GM10266 (cell line): ENCODE data around the gene TBC1D5.
"Not testable (repeated sequence)": the region's sequence is repeated elsewhere in the genome, so short reads cannot be mapped to it uniquely, and the experiment has no call there.

Experiments
- DNase-seq: peaks from one replicate; pipeline ENCODE4 v3.0.0; 2012; ENCODE audit errors: extremely low spot score
- TF ChIP-seq, protein P1 (sequence below): IDR thresholded peaks from 2 replicates; pipeline ENCODE4 v1.5.1; 2012; ENCODE audit warnings: mild to moderate bottlenecking, low read depth; ENCODE audit not compliant: control insufficient read depth, insufficient read depth; ENCODE audit errors: missing control alignments

Gene TBC1D5

DNA sequence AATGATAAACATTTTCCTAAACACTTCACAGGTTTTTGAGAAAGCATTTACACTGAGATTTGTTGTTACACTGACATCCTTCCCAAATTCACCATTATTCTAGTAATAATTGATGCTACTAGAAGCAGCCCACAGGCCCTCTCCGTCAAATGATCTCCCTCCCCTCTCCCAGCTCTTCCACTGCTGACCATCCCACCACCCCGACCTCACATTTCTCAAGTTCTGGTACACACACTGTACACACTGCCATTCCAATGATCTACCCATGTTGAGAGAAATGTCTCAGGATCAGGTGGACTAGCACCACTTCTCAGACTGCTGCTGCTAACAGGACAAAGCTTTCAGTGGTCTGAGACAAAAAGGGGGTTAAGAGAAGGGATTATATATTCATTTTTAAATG lies 3.5 kb downstream of the TBC1D5 start:
- TF ChIP-seq, protein P1, sequence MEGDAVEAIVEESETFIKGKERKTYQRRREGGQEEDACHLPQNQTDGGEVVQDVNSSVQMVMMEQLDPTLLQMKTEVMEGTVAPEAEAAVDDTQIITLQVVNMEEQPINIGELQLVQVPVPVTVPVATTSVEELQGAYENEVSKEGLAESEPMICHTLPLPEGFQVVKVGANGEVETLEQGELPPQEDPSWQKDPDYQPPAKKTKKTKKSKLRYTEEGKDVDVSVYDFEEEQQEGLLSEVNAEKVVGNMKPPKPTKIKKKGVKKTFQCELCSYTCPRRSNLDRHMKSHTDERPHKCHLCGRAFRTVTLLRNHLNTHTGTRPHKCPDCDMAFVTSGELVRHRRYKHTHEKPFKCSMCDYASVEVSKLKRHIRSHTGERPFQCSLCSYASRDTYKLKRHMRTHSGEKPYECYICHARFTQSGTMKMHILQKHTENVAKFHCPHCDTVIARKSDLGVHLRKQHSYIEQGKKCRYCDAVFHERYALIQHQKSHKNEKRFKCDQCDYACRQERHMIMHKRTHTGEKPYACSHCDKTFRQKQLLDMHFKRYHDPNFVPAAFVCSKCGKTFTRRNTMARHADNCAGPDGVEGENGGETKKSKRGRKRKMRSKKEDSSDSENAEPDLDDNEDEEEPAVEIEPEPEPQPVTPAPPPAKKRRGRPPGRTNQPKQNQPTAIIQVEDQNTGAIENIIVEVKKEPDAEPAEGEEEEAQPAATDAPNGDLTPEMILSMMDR = no peak
- no peak for DNase-seq

DNA sequence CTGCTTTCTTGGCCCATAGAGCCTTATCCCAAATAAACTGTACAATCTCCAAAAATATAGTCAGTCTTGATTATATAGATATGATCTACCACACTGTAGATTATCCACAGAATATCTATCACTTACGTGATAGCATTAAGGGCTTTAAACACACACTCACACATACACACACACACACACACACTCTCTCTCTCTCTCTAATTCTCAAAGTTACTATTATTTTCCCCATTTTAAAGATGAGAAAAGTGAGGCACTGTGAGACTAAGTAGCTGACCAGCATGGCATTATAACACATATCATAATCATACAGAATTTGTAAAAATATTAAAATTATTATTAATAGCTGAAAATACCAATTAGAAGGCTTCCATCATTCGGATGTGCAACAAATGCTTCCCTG lies 4.2 kb downstream of the TBC1D5 start:
- no peak for DNase-seq

DNA sequence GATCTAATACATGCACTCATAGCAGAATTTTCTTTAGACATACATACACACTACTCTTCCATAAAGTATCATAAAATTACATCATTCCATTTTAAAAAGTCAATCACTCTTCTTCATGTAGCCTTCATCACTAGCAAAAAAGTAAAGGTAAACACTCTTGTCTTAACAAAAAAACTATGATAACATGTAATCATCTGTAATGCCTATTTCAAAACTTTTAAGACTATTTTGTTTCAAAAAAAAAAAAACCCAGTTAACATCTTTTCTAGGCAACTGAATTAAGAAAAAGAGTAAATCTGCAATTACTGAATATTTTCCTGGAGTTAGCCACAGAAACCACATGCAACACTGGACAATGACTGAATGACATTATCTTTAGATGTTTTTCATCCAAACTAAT lies 4.8 kb downstream of the TBC1D5 start:
- TF ChIP-seq, protein P1 = no peak
- DNase-seq = no peak

More for the DNA sequence above, 4.2 kb downstream of the TBC1D5 start:
- TF ChIP-seq, protein P1 = no peak

DNA sequence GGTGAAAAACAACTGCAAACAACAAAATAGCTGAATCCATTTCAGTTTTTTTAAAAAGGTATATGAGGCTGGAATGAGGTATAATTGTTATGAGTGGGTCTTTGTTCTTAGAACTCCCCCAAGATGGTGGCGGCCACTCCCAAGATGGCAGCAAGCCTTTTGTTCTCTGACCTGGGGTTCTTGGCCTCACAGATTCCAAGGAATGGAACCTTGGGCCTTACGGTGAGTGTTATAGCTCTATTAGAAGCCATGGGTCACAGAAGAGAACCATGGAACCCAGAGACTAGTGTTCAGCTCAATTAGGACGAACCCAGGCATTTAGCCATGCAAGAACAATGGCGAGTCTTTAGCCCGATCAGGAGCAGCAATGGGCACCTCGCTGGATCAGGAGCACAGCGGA lies 7.1 kb downstream of the TBC1D5 start:
- not testable (repeated sequence) for DNase-seq

DNA sequence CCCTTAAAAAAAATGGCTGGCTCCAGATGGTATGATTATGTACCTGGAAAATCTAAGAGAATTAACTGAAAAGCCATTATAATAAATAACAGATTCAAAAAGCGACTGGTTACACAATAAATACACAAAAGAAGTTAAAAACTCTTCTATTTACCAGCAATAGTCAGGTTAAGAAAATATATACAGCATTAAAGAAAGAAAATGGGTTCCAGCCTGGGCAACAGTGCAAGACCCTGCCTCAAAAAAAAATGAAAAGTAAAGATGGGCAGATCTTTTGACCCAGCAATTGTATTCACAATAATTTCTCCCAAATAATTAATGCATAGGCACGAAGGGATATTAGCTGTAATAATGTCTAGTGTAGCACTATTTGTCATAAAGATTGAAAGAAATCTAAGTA lies 8.7 kb downstream of the TBC1D5 start:
- TF ChIP-seq, protein P1 = no peak
- DNase-seq = no peak

DNA sequence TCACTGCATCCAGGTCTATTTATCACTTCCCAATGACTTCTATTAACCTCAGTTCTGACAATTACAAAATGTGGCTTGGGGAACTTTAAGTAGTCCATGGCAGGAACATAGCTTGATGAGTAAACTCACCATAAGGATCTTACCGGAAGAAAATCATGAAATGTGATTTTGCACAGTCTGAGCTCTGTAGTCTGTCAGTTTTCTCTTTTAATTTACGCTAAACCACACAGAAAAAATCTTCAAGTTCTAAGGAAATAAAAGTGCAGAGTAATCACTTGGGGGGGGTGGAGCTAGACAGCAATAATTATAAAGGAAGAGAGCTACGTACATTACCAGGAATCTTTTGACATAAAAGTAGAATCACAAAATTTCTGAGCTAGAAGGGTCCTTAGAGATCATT lies 9.2 kb downstream of the TBC1D5 start:
- TF ChIP-seq, protein P1 = no peak
- DNase-seq = no peak

DNA sequence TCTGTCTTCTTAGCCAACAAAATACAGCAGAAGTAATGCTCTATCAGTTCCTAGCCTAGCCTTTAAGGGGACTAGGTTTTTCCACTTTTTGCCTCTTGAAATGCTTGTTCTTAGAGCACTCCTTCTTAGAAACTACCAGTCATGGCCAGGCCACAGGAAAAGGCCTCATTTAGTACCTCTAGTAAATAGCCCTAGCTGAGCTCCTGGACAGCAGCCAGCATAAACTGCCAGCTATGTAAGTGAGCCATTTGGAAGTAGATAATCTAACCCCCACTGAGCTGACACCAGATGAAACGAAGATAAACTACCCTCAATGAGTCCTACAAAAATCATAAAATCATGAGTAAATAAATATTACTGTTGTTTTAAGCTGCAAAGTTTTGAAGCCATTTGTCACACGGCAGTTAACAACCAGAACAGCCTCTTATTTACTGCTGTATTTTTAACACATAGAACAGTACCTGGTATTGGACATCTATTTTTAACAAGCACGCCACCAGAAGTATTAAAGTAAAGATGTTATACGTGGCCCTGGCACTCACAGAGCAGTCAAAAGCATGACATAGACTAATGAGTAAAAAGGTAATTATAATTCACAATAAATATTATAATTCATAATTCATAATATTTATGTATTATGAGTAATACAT lies 12.0 kb downstream of the TBC1D5 start:
- DNase-seq = no peak
- TF ChIP-seq, protein P1 = no peak

DNA sequence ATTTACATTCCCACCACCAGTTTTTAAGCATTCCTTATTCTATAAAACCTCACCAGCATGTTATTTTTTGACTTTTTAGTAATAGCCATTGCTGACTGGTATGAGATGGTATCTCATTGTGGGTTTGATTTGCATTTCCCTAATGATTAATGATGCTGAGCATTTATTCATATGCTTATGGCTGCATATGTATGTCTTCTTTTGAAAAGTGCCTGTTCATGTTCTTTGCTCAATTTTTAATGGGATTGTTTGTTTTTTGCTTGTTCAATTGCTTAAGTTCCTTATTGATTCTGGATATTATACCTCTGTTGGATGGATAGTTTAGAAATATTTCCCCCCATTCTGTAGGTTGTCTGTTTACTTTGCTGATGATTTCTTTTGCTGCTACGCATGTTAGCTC lies 16.1 kb downstream of the TBC1D5 start:
- TF ChIP-seq, protein P1 = no peak
- no peak for DNase-seq

DNA sequence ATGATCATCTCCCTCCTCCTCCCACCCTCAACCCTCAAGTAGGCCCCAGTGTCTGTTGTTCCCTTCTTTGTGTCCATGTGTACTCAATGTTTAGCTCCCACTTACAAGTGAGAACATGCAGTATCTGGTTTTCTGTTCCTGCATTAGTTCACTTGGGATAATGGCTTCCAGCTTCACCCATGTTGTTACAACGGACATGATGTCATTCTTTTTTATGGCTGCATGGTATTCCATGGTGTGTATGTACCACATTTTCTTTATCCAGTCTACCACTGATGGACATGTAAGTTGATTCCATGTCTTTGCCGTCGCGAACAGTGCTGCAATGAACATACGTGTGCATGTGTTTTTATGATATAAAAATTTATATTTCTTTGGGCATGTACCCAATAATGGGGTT lies 16.6 kb downstream of the TBC1D5 start:
- DNase-seq = not testable (repeated sequence)
